IMR-90 (cell line): Measurements from ENCODE around the gene YRDC. TPM values are rescaled to one million over a fixed set of nuclear protein-coding genes. Genes with fewer than 3 reads are reported as not detected.
A peak's percentile ranks its signal among the peaks of the same experiment; 100 is the strongest.

ENCODE experiments used
- ATAC-seq: fragments of 200-7000 bp; cut with Tn5 transposase; 2 replicates; pipeline ENCODE4 v1.9.1; 2020; ENCODE audit warnings: low read depth, mild to moderate bottlenecking, moderate library complexity
- BruUV-seq: library from RNA; stranded (reverse); fragments of 400-500 nt; replicated peaks from 2 replicates; lab custom pipeline; 2021; lab: Mats Ljungman, UMichigan
- CTCF ChIA-PET: fragments of 300-600 bp; formaldehyde crosslinking; extraction: SDS; loops from one replicate; lab custom pipeline; 2021; ENCODE audit warnings: antibody characterized with exemption; lab: Yijun Ruan, JAX
- POLR2A ChIA-PET: fragments of 300-600 bp; sonication (Branson Sonifier 250); formaldehyde crosslinking; loops from one replicate; lab custom pipeline; 2022; ENCODE audit warnings: antibody characterized with exemption; ENCODE audit not compliant: unreplicated experiment; lab: Charles Lee
- DNase-seq: peaks from one replicate; pipeline ENCODE4 v3.0.0; 2013
- H2AFZ ChIP-seq: replicated peaks from 2 replicates; pipeline ENCODE3; 2013; ENCODE audit warnings: low read length, mild to moderate bottlenecking; ENCODE audit not compliant: poor library complexity
- H2AK5ac ChIP-seq: 2 replicates; pipeline ENCODE4 v1.6.1; 2013; ENCODE audit warnings: low read depth, low read length, inconsistent platforms
- H2AK9ac ChIP-seq: replicated peaks from 2 replicates; pipeline ENCODE3; 2013; ENCODE audit warnings: mild to moderate bottlenecking, low read depth, low read length, moderate library complexity; ENCODE audit not compliant: poor library complexity
- H2BK120ac ChIP-seq: 2 replicates; pipeline ENCODE4 v1.6.1; 2013; ENCODE audit warnings: low read depth, low read length, inconsistent platforms
- H2BK15ac ChIP-seq: 3 replicates; pipeline ENCODE4 v1.6.1; 2013; ENCODE audit warnings: low read depth, low read length, inconsistent platforms
- H2BK20ac ChIP-seq: 2 replicates; pipeline ENCODE4 v1.6.1; 2013; ENCODE audit warnings: low read depth, mild to moderate bottlenecking, inconsistent platforms, low read length, moderate library complexity
- H2BK5ac ChIP-seq: 2 replicates; pipeline ENCODE4 v1.6.1; 2013; ENCODE audit warnings: mild to moderate bottlenecking, low read depth, low read length, inconsistent platforms; ENCODE audit not compliant: poor library complexity, severe bottlenecking
- H3K14ac ChIP-seq: replicated peaks from 2 replicates; pipeline ENCODE4 v1.6.1; 2013; ENCODE audit warnings: low read depth, low read length, inconsistent platforms
- H3K18ac ChIP-seq: 2 replicates; pipeline ENCODE4 v1.6.1; 2013; ENCODE audit warnings: low read depth, low read length, control low read depth
- H3K23ac ChIP-seq: 2 replicates; pipeline ENCODE4 v1.6.1; 2013; ENCODE audit warnings: low read depth, low read length, inconsistent platforms
- H3K27ac ChIP-seq: 2 replicates; pipeline ENCODE4 v1.5.1; 2013; ENCODE audit warnings: mild to moderate bottlenecking, control low read depth, low read length; ENCODE audit not compliant: insufficient read depth
- H3K27me3 ChIP-seq: 2 replicates; pipeline ENCODE4 v1.6.1; 2013; ENCODE audit warnings: low read length; ENCODE audit not compliant: control insufficient read depth, insufficient read depth
- H3K36me3 ChIP-seq: 2 replicates; pipeline ENCODE4 v1.6.1; 2013; ENCODE audit warnings: low read length, mixed read lengths; ENCODE audit not compliant: control insufficient read depth, insufficient read depth
- H3K4ac ChIP-seq: 2 replicates; pipeline ENCODE4 v1.6.1; 2013; ENCODE audit warnings: low read depth, low read length, inconsistent platforms
- H3K4me1 ChIP-seq: 2 replicates; pipeline ENCODE4 v1.6.1; 2013; ENCODE audit warnings: low read length, mixed read lengths; ENCODE audit not compliant: control insufficient read depth, insufficient read depth
- H3K4me2 ChIP-seq: 2 replicates; pipeline ENCODE4 v1.6.1; 2013; ENCODE audit warnings: low read depth, mild to moderate bottlenecking, control low read depth, low read length, moderate library complexity
- H3K4me3 ChIP-seq: 2 replicates; pipeline ENCODE4 v1.5.1; 2013; ENCODE audit warnings: low read depth, mild to moderate bottlenecking, control low read depth, low read length, moderate library complexity; ENCODE audit not compliant: insufficient read depth
- H3K56ac ChIP-seq: 2 replicates; pipeline ENCODE4 v1.6.1; 2013; ENCODE audit warnings: low read length, inconsistent platforms; ENCODE audit not compliant: insufficient read depth; ENCODE audit errors: extremely low read depth
- H3K79me1 ChIP-seq, 2 experiments: 2 replicates each; pipeline ENCODE4 v1.6.1; 2013; ENCODE audit warnings: low read length in 2 of 2, inconsistent platforms in 1 of 2, low read depth in 1 of 2
- H3K9ac ChIP-seq: 2 replicates; pipeline ENCODE4 v1.6.1; 2013; ENCODE audit warnings: low read depth, low read length, control low read depth
- H3K9me1 ChIP-seq: 2 replicates; pipeline ENCODE4 v1.6.1; 2013; ENCODE audit warnings: low read length, inconsistent platforms; ENCODE audit not compliant: insufficient read depth
- H3K9me3 ChIP-seq: 2 replicates; pipeline ENCODE4 v1.6.1; 2013; ENCODE audit warnings: low read length; ENCODE audit not compliant: control insufficient read depth, insufficient read depth
- H4K20me1 ChIP-seq: 2 replicates; pipeline ENCODE4 v1.6.1; 2013; ENCODE audit warnings: low read length, inconsistent platforms; ENCODE audit not compliant: insufficient read depth
- H4K5ac ChIP-seq: 2 replicates; pipeline ENCODE4 v1.6.1; 2013; ENCODE audit warnings: mild to moderate bottlenecking, low read depth, low read length, control low read depth
- H4K8ac ChIP-seq, 2 experiments: 2 replicates each; pipeline ENCODE4 v1.6.1; 2013; ENCODE audit warnings: low read depth in 2 of 2, low read length in 2 of 2, control low read depth in 1 of 2, inconsistent platforms in 1 of 2
- H4K91ac ChIP-seq: 2 replicates; pipeline ENCODE4 v1.6.1; 2013; ENCODE audit warnings: low read depth, low read length, inconsistent platforms; ENCODE audit not compliant: insufficient read depth
- CEBPB ChIP-seq: IDR thresholded peaks from 2 replicates; pipeline ENCODE4 v1.6.1; 2012; ENCODE audit warnings: low read depth, low read length, improper control_type of control experiment
- FOS ChIP-seq: fragments of 150-350 bp; IDR thresholded peaks from 2 replicates; pipeline ENCODE4 v1.6.1; 2016; ENCODE audit warnings: low read depth, low read length
- dilution Hi-C: fragments of 300-500 bp; cut with HindIII; formaldehyde crosslinking; loops from one replicate; pipeline ENCODE4 v1.14.3; 2018; ENCODE audit warnings: low sequenced_read_pairs; ENCODE audit not compliant: unreplicated experiment
- in situ Hi-C: fragments of 300-500 bp; cut with MboI; formaldehyde crosslinking; loops from 3 replicates; pipeline ENCODE4 v1.14.3; 2019; ENCODE audit warnings: low sequenced_read_pairs, inconsistent platforms, mixed read lengths
- intact Hi-C: fragments of 100-400 bp; cut with micrococcal nuclease; formaldehyde crosslinking; loops from 2 replicates; pipeline ENCODE4 v1.10.0; 2022
- polyA plus RNA-seq, 3 experiments: library from polyadenylated mRNA; depleted of rRNA; stranded (reverse); fragments of >200 nt; gene quantifications; 2 replicates each; pipeline ENCODE4 v1.2.3, GENCODE V29; 2012; ENCODE audit warnings: low replicate concordance in 1 of 3
- total RNA-seq: library from RNA; depleted of rRNA; stranded (reverse); fragments of >200 nt; gene quantifications from 2 replicates; pipeline ENCODE4 v1.2.3, GENCODE V29; 2012

Gene YRDC
- total and polyA plus RNA-seq, 2 of the 4 experiments (the other 2 are of a cell fraction): 21.0 to 21.7 TPM

DNA sequence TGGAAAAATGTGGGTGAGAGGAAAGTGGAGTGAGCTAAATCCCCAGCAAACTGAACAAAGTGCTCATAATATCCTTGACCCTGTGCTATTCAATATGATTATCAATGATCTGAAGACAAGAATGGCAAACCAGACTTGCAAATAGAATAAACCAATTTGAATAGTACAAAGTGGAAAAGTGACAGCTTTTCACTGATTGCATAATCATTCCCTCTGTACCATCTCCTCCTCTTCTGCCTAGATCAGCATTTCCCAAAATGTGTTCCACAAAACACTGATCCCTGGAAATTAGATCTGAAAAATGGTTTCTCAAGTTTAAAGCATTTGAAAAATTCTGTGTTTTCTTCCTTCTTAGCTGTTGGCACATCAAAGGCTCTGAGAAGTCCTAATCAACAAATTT lies 43.3 kb upstream of the YRDC start:
- Histone ChIP-seq H2BK15ac (no peak overlapping the region), H3K14ac (no peak overlapping the region), H2AFZ (no peak overlapping the region), H3K27me3 (no peaks in the 10 kb centered on the region), H2BK20ac (no peak overlapping the region), H3K23ac (no peak overlapping the region), H3K18ac (no peak overlapping the region), H3K4me2 (no peak overlapping the region), H3K4ac (no peak overlapping the region), H3K4me3 (no peak overlapping the region), H2AK9ac (no peak overlapping the region), H4K91ac (no peak overlapping the region), H3K9me1 (peaks cover 7% of the 10 kb centered on the region), H4K20me1 (peaks cover 21% of the 10 kb centered on the region; the same call in 1 of the 2 replicates), H3K9ac (no peak overlapping the region), H3K79me1 (peaks cover 44 to 71% of the 10 kb centered on the region in 2 experiments), H3K36me3 (peaks cover 8% of the 10 kb centered on the region), H2AK5ac (no peak overlapping the region), H4K5ac (no peak overlapping the region), H3K9me3 (no peaks in the 10 kb centered on the region), H3K56ac (no peak overlapping the region), H2BK5ac (no peak overlapping the region), H3K4me1 (peaks cover 4% of the 10 kb centered on the region; the same call in 1 of the 2 replicates), H4K8ac (no peak overlapping the region), H3K27ac (no peak overlapping the region), H2BK120ac (no peak overlapping the region)
- no TSS peak for BruUV-seq
- CTCF ChIA-PET: interaction anchor here (0.8 to 0.9 kb wide), 2 partner anchors 23 to 40 kb away, joined by 3 read pairs; no protein-coding TSS in a partner anchor
- TF ChIP-seq FOS (no peak), CEBPB (peak; percentile 77)
- ATAC-seq (no peak), DNase-seq (no peak)
- POLR2A ChIA-PET: no interaction called here
- intact Hi-C loops: no loop called here
- in situ Hi-C loops: no loop called here
- dilution Hi-C loops: no loop called here
